ENCODE data around the gene MRAP2.

DNA sequence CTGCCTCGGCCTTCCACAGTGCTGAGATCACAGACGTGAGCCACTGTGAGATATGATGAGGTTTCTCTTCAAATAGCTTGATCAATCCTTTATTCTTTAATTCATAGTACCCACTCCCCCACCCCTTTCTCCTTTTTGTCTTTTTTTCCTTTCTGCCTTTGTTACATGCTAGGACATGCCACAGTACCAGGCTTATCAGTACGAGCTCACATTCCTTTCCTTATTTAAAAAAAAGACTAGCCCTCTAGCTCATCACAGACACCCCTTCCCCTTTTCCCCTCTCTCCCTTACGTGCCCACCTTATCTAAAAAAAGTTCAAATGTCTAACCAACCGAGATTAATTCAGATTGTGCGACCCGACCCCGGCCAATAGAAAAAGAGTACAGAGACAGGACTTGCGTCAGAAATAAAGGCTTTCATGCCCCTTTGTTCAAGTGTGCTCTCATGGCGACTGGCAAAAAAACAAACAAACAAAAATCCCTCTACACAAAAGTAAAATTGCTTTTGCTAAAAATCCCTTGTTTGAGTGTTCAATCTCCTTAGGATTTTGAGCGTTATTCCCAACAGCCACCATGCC lies 49.2 kb downstream of the MRAP2 start:
- TF ChIP-seq POLR2A (IDR thresholded peaks at IDR 0.05; ENCODE audit: low read depth, low read length) (no peak), TAF1 (IDR thresholded peaks at IDR 0.05; ENCODE audit: borderline replicate concordance, low read depth, low read length) (no peak)

Measured in GM12892 (cell line).